Omental fat pad (tissue), 4 donors: ENCODE data around the gene LENG9. TPM values are rescaled to one million over a fixed set of nuclear protein-coding genes. Genes with fewer than 3 reads are reported as not detected.

Experiments used
- ATAC-seq: fragments of 150-250 bp; one replicate; pipeline ENCODE4 v1.9.1; 2016; ENCODE audit warnings: mild to moderate bottlenecking, moderate library complexity; ENCODE audit not compliant: low FRiP score
- DNase-seq: peaks from one replicate; pipeline ENCODE4 v3.0.0-alpha.2; 2019; ENCODE audit warnings: low spot score
- total RNA-seq, 4 donors: library from RNA; depleted of rRNA; stranded (reverse); fragments of >200 nt; gene quantifications; one replicate each; pipeline ENCODE4 v1.1.0, GENCODE V29; 2016
- TF ChIP-seq, protein P1 (sequence below), 3 donors: fragments of 450-650 bp; IDR thresholded peaks; one replicate each; pipeline ENCODE4 v1.5.1; 2016 to 2017; ENCODE audit warnings: antibody characterized with exemption in 3 of 3, mild to moderate bottlenecking in 3 of 3, moderate library complexity in 2 of 3

Gene LENG9
- total RNA-seq, 4 donors from 2014 or later: 6.6 to 9.1 (median 7.8) TPM

DNA sequence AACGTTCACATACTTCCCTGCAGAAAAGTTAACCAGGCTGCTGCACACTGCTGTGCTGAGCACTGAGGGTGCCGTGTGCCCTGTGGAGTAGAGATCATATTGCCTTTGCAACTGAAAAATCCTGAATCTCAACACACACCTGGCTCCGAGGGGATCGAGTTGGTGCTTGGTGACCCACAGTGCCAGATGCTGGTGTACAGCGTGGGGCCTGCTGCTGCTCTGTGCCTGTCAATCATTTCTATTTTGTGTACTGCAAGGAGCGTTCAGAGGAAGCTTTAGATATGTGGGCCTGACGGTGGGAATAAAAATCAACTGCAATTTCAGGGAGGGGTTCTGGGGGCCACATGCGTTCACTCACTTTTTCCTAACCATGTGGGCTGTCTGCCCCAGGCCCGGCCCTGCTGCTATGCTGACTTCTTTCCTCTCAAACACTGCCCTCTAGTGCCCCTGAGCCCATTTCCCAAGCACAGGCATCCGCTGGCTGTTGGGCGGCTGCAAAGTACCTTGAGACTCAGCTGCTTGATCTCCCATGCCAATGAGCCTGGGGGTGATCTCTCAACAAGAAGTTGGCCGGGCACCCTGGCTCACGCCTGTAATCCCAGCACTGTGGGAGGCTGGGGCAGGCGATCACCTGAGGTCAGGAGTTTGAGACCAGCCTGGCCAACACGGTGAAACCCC, 24.3 kb downstream of the LENG9 start:
- no peak for ATAC-seq
- TF ChIP-seq, protein P1, sequence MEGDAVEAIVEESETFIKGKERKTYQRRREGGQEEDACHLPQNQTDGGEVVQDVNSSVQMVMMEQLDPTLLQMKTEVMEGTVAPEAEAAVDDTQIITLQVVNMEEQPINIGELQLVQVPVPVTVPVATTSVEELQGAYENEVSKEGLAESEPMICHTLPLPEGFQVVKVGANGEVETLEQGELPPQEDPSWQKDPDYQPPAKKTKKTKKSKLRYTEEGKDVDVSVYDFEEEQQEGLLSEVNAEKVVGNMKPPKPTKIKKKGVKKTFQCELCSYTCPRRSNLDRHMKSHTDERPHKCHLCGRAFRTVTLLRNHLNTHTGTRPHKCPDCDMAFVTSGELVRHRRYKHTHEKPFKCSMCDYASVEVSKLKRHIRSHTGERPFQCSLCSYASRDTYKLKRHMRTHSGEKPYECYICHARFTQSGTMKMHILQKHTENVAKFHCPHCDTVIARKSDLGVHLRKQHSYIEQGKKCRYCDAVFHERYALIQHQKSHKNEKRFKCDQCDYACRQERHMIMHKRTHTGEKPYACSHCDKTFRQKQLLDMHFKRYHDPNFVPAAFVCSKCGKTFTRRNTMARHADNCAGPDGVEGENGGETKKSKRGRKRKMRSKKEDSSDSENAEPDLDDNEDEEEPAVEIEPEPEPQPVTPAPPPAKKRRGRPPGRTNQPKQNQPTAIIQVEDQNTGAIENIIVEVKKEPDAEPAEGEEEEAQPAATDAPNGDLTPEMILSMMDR (IDR thresholded peaks at IDR 0.05): no peak
- no peak for DNase-seq

DNA sequence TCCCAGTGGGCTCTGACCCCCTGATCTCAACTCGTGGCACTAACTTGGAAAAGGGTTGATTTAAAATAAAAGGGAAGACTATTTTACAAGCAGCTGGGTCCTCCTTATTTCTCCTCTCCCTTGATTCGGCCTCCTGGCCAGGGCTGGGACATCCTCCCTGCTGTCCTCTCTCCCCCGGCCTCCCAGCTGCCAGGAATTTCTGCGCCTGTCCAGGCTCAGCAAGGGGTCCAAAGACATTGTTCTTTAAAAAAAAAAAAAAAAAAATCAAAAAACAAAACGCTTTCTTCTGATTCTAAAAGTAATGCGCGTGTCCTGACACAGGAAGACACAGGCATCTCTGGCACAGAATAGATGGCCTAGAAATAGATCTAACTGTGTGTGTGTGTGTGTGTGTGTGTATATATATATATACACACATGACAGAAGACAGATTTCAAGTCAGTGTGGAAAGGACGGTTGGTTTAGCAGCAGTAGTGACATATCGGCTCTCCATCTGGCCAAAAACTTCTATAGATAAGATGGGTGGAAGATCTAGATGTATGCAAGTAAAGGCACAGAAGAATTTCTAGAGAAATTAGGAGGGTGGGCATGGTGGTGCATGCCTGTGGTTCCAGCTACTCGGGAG, 26.8 kb downstream of the LENG9 start:
- DNase-seq (no peak), ATAC-seq (no peak)
- TF ChIP-seq, protein P1 (IDR thresholded peaks at IDR 0.05): no peak

DNA sequence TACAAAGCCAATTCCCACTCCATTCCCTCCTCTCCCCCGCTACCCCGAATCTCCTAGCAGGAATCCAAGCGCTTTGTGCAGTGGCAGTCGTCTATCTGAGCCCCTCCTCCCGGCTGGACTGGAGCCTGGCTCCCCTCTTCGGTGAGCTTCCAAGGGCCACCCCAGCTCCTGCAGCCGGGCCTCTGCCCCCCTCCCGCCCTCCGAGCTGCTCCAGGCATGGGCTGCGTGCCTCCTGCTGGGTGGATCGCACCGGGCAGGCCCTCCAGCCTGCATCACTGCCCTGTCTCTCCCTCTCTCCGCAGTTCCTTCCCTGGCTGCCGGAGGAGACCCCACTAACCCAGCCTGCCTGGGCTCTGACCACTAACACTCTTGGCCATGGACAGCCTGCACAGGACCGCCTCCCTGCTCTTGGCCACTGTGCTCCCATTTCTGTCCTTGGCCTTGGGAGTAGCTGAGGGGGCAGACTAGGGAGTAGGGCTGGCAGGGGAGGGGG, 27.5 kb downstream of the LENG9 start:
- ATAC-seq: no peak
- DNase-seq: no peak
- TF ChIP-seq, protein P1 (IDR thresholded peaks at IDR 0.05): no peak

DNA sequence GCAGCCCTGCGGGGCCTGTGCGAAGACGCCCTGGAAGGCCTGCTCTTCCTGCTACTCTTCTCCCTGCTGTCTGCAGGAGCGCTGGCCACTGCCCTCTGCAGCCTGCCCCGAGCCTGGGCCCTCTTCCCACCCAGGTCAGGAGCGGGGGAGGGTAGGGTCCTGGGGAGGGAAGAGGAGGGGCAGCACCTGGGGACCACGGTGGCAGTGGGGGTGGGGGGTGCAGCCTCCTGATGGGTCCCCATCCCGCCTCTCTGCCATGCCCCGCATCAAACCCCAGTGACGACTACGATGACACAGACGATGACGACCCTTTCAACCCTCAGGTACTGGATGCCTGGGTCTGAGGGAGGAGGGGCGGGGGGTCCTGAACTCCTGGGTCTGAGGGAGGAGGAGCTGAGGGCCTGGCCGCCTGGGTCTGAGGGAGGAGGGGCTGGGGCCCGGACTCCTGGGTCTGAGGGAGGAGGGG, 28.0 kb downstream of the LENG9 start:
- ATAC-seq: no peak
- DNase-seq: no peak
- TF ChIP-seq, protein P1 (IDR thresholded peaks at IDR 0.05): no peak

DNA sequence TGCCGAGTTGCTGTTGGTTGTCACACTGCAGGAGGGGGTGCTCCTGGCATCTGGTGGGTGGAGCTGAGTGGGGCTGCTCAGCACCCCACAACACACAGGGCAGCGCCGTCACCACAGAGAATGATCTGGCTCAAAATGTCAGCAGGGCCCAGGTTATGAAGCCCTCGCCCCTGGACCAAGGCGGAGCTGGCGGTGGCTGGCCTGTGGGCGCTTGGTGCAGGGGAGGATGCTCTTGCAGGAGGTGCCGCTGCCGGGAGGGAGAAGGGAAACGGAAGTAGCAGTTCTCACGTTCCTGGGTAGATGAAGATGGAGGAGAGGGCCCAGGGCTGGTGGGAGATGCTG, 28.7 kb downstream of the LENG9 start:
- TF ChIP-seq, protein P1 (IDR thresholded peaks at IDR 0.05): no peak
- DNase-seq (no peak), ATAC-seq (no peak)

DNA sequence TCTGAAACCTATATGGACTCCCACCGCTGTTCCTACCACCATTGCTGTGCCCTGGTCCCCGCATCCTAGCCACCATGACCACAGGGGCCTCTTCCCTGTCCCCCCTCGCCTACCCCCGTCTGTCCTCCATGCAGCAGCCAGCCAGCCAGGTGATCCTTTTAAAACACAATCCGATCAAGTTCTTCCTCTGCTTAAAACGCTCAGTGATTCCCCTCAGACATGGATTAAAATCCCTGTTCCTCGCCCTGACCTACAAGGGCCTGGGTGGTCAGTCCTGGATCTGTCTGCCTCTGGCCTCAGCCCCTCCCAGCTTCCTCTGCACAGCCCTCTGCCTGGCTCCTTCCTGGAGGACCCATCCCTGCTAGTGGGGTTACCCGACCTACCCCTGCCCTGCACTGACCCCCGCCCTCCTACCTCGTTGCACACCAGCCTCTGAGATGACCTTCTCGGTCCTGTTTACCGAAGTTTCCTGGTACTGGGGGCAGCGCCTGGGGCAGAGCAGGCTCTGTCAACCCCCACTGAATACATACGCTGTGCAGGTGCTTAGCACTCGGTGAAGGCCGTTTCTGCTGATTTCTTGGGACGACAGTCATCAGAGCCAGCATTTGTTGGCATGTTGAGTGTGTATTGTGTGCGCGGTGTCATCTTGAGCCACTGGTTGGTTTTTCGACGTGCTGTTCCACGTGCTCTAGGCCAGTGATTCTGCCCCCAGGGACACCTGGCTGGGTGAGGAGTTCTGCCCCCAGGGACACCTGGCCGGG, 29.3 kb downstream of the LENG9 start:
- TF ChIP-seq, protein P1 (IDR thresholded peaks at IDR 0.05): no peak
- DNase-seq: no peak
- ATAC-seq: no peak
